ENCODE results near the gene UBXN6.

The UBXN6 gene

GRCh38 chr19:4505570-4506448 lies 48.2 kb upstream of the UBXN6 start:
- no peak overlapping the region; the same call in 1 of the 2 replicates for H3K27ac ChIP-seq (replicated peaks)
- no peak for DNase-seq (ENCODE audit: low read depth in 1 of 2, low spot score in 1 of 2)

DNA sequence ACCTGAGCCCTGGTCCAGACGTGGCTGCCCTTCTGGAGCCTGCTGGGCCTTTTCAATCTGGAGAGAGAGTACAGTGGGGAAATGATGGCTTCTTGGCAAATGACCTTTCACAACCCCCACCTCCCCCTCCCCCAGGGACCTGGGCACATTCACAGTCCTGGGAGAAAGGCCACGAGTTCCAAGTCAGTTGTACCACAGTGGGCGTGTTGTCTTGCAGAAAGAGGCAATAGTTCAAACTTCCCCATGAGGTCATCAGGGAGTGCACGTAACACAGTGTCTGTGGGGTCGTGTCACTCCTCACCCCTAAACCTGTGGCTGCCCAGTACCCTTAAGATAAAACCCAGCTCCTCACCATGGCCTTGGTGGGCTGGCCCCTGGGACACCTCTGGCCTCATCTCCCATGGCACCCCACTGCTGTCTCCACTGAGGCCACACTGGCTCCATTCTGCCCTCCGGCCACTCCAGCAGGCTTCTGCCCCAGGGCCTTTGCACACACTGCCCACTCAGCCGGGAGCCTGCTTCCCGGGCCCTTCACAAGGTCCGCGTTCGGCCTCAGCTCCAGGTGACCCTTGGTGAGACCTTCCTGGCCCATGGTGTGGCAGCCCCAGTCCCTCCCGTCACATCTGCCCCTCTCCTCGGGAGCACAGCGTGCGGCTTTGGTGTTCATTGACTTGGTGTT lies 47.4 kb upstream of the UBXN6 start:
- Histone ChIP-seq H3K27me3 (ENCODE audit: insufficient read depth, poor library complexity, severe bottlenecking) (no peaks in the 10 kb centered on the region), H3K4me3 (replicated peaks; ENCODE audit: insufficient read depth, low read length) (no peak overlapping the region), H3K27ac (replicated peaks) (peak overlapping the region; percentile 24; the same call in 1 of the 2 replicates)
- no peak for TF ChIP-seq GABPA (IDR thresholded peaks at IDR 0.05; ENCODE audit: low read depth)
- TF ChIP-seq, protein P1, sequence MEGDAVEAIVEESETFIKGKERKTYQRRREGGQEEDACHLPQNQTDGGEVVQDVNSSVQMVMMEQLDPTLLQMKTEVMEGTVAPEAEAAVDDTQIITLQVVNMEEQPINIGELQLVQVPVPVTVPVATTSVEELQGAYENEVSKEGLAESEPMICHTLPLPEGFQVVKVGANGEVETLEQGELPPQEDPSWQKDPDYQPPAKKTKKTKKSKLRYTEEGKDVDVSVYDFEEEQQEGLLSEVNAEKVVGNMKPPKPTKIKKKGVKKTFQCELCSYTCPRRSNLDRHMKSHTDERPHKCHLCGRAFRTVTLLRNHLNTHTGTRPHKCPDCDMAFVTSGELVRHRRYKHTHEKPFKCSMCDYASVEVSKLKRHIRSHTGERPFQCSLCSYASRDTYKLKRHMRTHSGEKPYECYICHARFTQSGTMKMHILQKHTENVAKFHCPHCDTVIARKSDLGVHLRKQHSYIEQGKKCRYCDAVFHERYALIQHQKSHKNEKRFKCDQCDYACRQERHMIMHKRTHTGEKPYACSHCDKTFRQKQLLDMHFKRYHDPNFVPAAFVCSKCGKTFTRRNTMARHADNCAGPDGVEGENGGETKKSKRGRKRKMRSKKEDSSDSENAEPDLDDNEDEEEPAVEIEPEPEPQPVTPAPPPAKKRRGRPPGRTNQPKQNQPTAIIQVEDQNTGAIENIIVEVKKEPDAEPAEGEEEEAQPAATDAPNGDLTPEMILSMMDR (IDR thresholded peaks at IDR 0.05; ENCODE audit: insufficient read depth, low read length) = no peak
- peak in 1 of 2 experiments; percentile 64 for DNase-seq (ENCODE audit: low read depth in 1 of 2, low spot score in 1 of 2)

More at GRCh38 chr19:4505570-4506448, 48.2 kb upstream of the UBXN6 start:
- TF ChIP-seq, protein P2, sequence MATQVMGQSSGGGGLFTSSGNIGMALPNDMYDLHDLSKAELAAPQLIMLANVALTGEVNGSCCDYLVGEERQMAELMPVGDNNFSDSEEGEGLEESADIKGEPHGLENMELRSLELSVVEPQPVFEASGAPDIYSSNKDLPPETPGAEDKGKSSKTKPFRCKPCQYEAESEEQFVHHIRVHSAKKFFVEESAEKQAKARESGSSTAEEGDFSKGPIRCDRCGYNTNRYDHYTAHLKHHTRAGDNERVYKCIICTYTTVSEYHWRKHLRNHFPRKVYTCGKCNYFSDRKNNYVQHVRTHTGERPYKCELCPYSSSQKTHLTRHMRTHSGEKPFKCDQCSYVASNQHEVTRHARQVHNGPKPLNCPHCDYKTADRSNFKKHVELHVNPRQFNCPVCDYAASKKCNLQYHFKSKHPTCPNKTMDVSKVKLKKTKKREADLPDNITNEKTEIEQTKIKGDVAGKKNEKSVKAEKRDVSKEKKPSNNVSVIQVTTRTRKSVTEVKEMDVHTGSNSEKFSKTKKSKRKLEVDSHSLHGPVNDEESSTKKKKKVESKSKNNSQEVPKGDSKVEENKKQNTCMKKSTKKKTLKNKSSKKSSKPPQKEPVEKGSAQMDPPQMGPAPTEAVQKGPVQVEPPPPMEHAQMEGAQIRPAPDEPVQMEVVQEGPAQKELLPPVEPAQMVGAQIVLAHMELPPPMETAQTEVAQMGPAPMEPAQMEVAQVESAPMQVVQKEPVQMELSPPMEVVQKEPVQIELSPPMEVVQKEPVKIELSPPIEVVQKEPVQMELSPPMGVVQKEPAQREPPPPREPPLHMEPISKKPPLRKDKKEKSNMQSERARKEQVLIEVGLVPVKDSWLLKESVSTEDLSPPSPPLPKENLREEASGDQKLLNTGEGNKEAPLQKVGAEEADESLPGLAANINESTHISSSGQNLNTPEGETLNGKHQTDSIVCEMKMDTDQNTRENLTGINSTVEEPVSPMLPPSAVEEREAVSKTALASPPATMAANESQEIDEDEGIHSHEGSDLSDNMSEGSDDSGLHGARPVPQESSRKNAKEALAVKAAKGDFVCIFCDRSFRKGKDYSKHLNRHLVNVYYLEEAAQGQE (IDR thresholded peaks at IDR 0.05; ENCODE audit: insufficient replicate concordance, low read depth) = no peak
- TF ChIP-seq, protein P1 (IDR thresholded peaks at IDR 0.05; ENCODE audit: insufficient read depth, low read length) = no peak
- TF ChIP-seq POLR2AphosphoS5 (IDR thresholded peaks at IDR 0.05; ENCODE audit: low read depth) = no peak
- Histone ChIP-seq H3K27me3 (ENCODE audit: insufficient read depth, poor library complexity, severe bottlenecking) (no peaks in the 10 kb centered on the region), H3K4me3 (replicated peaks; ENCODE audit: insufficient read depth, low read length) (no peak overlapping the region)

GRCh38 chr19:4504297-4504701 lies 46.7 kb upstream of the UBXN6 start:
- H3K4me3 ChIP-seq (replicated peaks; ENCODE audit: insufficient read depth, low read length) = no peak overlapping the region
- no peak for DNase-seq (ENCODE audit: low read depth in 1 of 2, low spot score in 1 of 2)
- TF ChIP-seq, protein P1 (IDR thresholded peaks at IDR 0.05; ENCODE audit: insufficient read depth, low read length) = no peak
- no peak for TF ChIP-seq GABPA (IDR thresholded peaks at IDR 0.05; ENCODE audit: low read depth)
- TF ChIP-seq SPI1 (IDR thresholded peaks at IDR 0.05; ENCODE audit: borderline replicate concordance, low read depth) = no peak
- TF ChIP-seq, protein P2 (IDR thresholded peaks at IDR 0.05; ENCODE audit: insufficient replicate concordance, low read depth) = no peak
- no peak for TF ChIP-seq POLR2AphosphoS5 (IDR thresholded peaks at IDR 0.05; ENCODE audit: low read depth)

More at GRCh38 chr19:4504297-4504701, 46.7 kb upstream of the UBXN6 start:
- Histone ChIP-seq H3K27ac (replicated peaks) (peak overlapping the region; percentile 24), H3K27me3 (ENCODE audit: insufficient read depth, poor library complexity, severe bottlenecking) (no peaks in the 10 kb centered on the region)
